ENCODE measurements around the gene CMTM1. TPM values are rescaled to one million over a fixed set of nuclear protein-coding genes. Genes with fewer than 3 reads are reported as not detected.

Gene CMTM1
- polyA plus RNA-seq, 1 donor (not counting 4 experiments of a cell fraction or from before 2014, with no cell fraction given): 0.24 TPM

DNA sequence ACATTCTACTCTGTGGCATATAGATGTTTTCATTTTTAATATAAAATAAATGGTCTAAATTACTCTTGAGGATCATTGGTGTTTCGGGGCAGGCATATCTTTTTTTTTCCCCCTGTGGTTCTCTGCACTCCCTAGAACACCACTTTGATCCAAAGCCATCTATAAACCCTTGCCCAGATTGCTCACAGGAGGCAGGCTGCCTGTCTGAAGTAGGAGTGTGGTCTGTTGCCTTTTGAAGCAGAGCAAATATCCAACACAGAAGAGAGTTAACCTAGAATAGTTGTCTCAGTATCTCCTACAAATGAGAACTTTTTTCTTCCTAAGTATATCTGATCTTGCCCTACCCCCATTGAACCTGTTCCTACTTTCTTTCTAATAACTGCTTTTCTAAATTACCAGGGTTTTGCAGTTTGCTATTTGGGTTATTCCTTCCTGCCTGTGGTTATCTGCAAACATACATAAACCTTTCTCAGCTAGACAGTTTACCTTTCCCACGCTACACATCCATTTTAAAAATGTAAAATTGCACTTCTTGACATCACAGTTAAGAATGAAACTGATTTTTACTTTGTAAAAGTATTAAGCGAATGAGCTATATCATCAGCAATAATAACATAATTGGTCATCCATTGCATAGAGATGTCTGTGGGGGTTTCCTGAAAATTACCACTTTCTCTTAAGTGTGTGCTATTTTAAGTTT is 4.7 kb upstream of the CMTM1 start:
- Histone ChIP-seq H3K27ac (ENCODE audit: control insufficient read depth, insufficient read depth, low read length) (no peak overlapping the region), H2AFZ (ENCODE audit: control insufficient read depth, low read length) (no peak overlapping the region), H3K4me3 (ENCODE audit: control insufficient read depth in 2 of 3, extremely low read depth in 1 of 3, insufficient read depth in 2 of 3, low read depth in 1 of 3, low read length in 3 of 3) (no peak overlapping the region), H3K9ac (ENCODE audit: control insufficient read depth, extremely low read depth, insufficient read depth, low read length) (no peak overlapping the region), H4K20me1 (ENCODE audit: control insufficient read depth, extremely low read depth, insufficient read depth, low read length) (no peaks in the 10 kb centered on the region), H3K27me3 (ENCODE audit: control insufficient read depth, extremely low read depth, insufficient read depth, low read length) (no peaks in the 10 kb centered on the region), H3K9me3 (ENCODE audit: control insufficient read depth, low read depth, low read length) (no peaks in the 10 kb centered on the region), H3K9me1 (ENCODE audit: control insufficient read depth, extremely low read depth, insufficient read depth, low read length) (no peaks in the 10 kb centered on the region), H3K4me2 (ENCODE audit: control insufficient read depth, extremely low read depth, insufficient read depth, low read depth, low read length) (no peak overlapping the region), H3K4me1 (ENCODE audit: control insufficient read depth, extremely low read depth, insufficient read depth, low read length) (no peaks in the 10 kb centered on the region), H3K79me2 (ENCODE audit: control insufficient read depth, insufficient read depth, low read length) (no peaks in the 10 kb centered on the region), H3K36me3 (ENCODE audit: control insufficient read depth in 2 of 2, extremely low read depth in 1 of 2, insufficient read depth in 2 of 2, low read length in 2 of 2) (peaks cover 0 to 6% of the 10 kb centered on the region in 2 experiments)
- TF ChIP-seq, protein P1, sequence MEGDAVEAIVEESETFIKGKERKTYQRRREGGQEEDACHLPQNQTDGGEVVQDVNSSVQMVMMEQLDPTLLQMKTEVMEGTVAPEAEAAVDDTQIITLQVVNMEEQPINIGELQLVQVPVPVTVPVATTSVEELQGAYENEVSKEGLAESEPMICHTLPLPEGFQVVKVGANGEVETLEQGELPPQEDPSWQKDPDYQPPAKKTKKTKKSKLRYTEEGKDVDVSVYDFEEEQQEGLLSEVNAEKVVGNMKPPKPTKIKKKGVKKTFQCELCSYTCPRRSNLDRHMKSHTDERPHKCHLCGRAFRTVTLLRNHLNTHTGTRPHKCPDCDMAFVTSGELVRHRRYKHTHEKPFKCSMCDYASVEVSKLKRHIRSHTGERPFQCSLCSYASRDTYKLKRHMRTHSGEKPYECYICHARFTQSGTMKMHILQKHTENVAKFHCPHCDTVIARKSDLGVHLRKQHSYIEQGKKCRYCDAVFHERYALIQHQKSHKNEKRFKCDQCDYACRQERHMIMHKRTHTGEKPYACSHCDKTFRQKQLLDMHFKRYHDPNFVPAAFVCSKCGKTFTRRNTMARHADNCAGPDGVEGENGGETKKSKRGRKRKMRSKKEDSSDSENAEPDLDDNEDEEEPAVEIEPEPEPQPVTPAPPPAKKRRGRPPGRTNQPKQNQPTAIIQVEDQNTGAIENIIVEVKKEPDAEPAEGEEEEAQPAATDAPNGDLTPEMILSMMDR (optimal IDR thresholded peaks at IDR 0.05 in 1 of 3, IDR thresholded peaks at IDR 0.05 in 1 of 3, conservative IDR thresholded peaks at IDR 0.05 in 1 of 3; ENCODE audit: extremely low read depth in 1 of 3, insufficient read depth in 2 of 3, low read length in 3 of 3): no peak
- no peak for TF ChIP-seq EZH2 (IDR thresholded peaks at IDR 0.05; ENCODE audit: low read length)
- no peak for FAIRE-seq
- dilution Hi-C loops (cut with MboI; ENCODE audit: extremely low pct_ligation_motif_present, low sequenced_read_pairs): no loop called here
- no peak for DNase-seq (ENCODE audit: low read depth, low spot score)

DNA sequence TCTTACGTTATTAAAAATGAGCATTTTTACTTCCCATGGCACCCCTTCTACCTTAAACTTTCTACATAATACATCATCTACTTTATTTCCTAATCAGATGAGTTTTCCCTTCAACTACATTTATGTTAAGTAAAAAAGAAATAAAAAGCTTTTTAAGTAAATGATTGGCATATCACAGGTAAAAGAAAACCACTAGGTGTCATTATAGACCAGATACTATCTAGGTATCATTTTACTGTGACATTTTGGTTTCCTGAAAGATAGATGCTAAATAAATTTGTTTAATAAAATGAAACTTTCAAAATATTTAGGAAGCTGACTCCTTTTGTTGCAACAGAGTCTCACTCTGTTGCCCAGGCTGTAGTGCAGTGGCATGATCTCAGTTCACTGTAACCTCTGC is 3.8 kb upstream of the CMTM1 start:
- dilution Hi-C loops (cut with MboI; ENCODE audit: extremely low pct_ligation_motif_present, low sequenced_read_pairs): no loop called here
- TF ChIP-seq EZH2 (IDR thresholded peaks at IDR 0.05; ENCODE audit: low read length): no peak
- TF ChIP-seq, protein P1 (optimal IDR thresholded peaks at IDR 0.05 in 1 of 3, IDR thresholded peaks at IDR 0.05 in 1 of 3, conservative IDR thresholded peaks at IDR 0.05 in 1 of 3; ENCODE audit: extremely low read depth in 1 of 3, insufficient read depth in 2 of 3, low read length in 3 of 3): no peak
- Histone ChIP-seq H3K27ac (ENCODE audit: control insufficient read depth, insufficient read depth, low read length) (no peak overlapping the region), H2AFZ (ENCODE audit: control insufficient read depth, low read length) (no peak overlapping the region), H3K4me3 (ENCODE audit: control insufficient read depth in 2 of 3, extremely low read depth in 1 of 3, insufficient read depth in 2 of 3, low read depth in 1 of 3, low read length in 3 of 3) (no peak overlapping the region), H3K79me2 (ENCODE audit: control insufficient read depth, insufficient read depth, low read length) (no peaks in the 10 kb centered on the region), H3K9me1 (ENCODE audit: control insufficient read depth, extremely low read depth, insufficient read depth, low read length) (no peaks in the 10 kb centered on the region), H3K9me3 (ENCODE audit: control insufficient read depth, low read depth, low read length) (no peaks in the 10 kb centered on the region), H3K36me3 (ENCODE audit: control insufficient read depth in 2 of 2, extremely low read depth in 1 of 2, insufficient read depth in 2 of 2, low read length in 2 of 2) (peaks cover 3 to 6% of the 10 kb centered on the region in 2 experiments), H3K4me1 (ENCODE audit: control insufficient read depth, extremely low read depth, insufficient read depth, low read length) (no peaks in the 10 kb centered on the region), H4K20me1 (ENCODE audit: control insufficient read depth, extremely low read depth, insufficient read depth, low read length) (no peaks in the 10 kb centered on the region), H3K4me2 (ENCODE audit: control insufficient read depth, extremely low read depth, insufficient read depth, low read depth, low read length) (no peak overlapping the region), H3K9ac (ENCODE audit: control insufficient read depth, extremely low read depth, insufficient read depth, low read length) (no peak overlapping the region), H3K27me3 (ENCODE audit: control insufficient read depth, extremely low read depth, insufficient read depth, low read length) (no peaks in the 10 kb centered on the region)
- FAIRE-seq: no peak
- no peak for DNase-seq (ENCODE audit: low read depth, low spot score)
